Stomach smooth muscle (tissue), 2 donors: ENCODE data around the gene JAK3.
"Not testable (repeated sequence)": the region's sequence is repeated elsewhere in the genome, so short reads cannot be mapped to it uniquely, and the experiment has no call there.

ENCODE experiments used
- H3K27ac ChIP-seq: one replicate; pipeline ENCODE4 v1.7.0; 2013; ENCODE audit warnings: mild to moderate bottlenecking, low read length, inconsistent platforms
- H3K27me3 ChIP-seq, 2 donors: one replicate each; pipeline ENCODE4 v1.7.0; 2013; ENCODE audit warnings: low read length in 2 of 2; ENCODE audit not compliant: insufficient read depth in 2 of 2, control insufficient read depth in 1 of 2
- H3K36me3 ChIP-seq, 2 donors: one replicate each; pipeline ENCODE4 v1.7.0; 2013; ENCODE audit warnings: low read length in 2 of 2; ENCODE audit not compliant: control insufficient read depth in 2 of 2, insufficient read depth in 2 of 2
- H3K4me1 ChIP-seq: one replicate; pipeline ENCODE4 v1.7.0; 2013; ENCODE audit warnings: low read length; ENCODE audit not compliant: control insufficient read depth, insufficient read depth
- H3K4me3 ChIP-seq, 2 donors: one replicate each; pipeline ENCODE4 v1.7.0; 2013; ENCODE audit warnings: low read length in 2 of 2
- H3K9ac ChIP-seq, 2 donors: one replicate each; pipeline ENCODE4 v1.7.0; 2013; ENCODE audit warnings: low read length in 2 of 2, mild to moderate bottlenecking in 1 of 2
- H3K9me3 ChIP-seq, 2 donors: one replicate each; pipeline ENCODE4 v1.7.0; 2013; ENCODE audit warnings: low read length in 2 of 2; ENCODE audit not compliant: control insufficient read depth in 2 of 2
- donor health status: healthy.
- donor health status: Pancreatic carcinoma.

The JAK3 gene

DNA sequence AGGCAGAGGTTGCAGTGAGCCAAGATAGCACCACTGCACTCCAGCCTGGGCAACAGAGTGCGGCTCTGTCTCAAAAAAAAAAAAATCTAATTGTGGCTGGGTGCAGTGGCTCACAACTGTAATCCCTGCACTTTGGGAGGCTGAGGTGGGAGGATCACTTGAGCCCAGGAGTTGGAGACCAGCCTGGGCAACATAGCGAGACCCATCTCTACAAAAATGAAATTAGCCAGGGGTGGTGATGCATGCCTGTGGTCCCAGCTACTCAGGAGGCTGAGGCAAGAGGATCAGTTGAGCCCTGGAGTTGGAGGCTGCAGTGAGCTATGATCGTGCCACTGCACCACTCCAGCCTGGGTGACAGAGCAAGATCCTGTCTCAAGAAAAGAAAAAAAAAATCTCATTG is 49.2 kb downstream of the JAK3 start:
- H3K27ac ChIP-seq, H3K36me3 ChIP-seq, H3K4me1 ChIP-seq, H3K4me3 ChIP-seq, H3K9me3 ChIP-seq, H3K9ac ChIP-seq: not testable (repeated sequence)
- H3K27me3 ChIP-seq = peaks cover 30 to 32% of the 10 kb centered on the region in 2 donors

DNA sequence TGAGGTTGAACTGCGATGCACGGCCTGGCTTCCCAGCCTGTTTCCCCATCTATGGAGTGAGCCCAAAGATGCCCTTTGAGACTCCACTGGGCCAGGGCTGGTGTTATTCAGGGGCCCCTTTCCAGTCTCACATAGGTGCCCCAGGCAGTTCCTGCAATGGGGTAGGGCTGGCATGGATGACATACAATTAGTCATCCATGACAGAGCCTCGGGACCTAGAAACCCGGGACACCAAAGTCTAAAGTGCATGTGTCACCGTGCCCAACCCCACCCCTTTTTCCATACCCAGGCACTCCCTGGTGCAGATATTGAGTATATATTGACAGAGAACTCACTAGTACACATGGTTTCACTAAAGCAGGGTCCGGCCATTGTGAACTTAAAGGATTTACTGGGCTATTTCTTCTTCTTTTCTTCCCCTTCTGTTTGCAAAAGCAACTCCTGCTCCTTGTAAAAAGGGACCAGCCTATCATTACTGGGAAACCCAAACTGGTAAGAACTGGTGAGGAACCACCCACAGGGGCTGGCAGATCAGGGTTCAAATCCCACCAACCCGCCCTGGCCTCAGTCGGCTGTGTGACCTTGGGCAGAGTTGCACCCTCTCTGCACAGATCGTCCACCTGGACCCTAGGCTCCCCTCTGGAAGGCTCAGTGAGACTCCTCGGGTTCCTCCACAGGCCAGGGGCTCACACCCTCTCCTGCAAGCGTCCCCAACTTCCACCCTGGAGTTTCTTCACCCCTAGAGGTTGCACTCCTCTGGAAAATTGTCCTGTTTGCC is 50.2 kb downstream of the JAK3 start:
- Histone ChIP-seq H3K4me1 (no peaks in the 10 kb centered on the region), H3K9ac (no peak overlapping the region), H3K36me3 (no peaks in the 10 kb centered on the region), H3K27ac (no peak overlapping the region), H3K27me3 (peaks cover 29 to 36% of the 10 kb centered on the region in 2 donors), H3K4me3 (no peak overlapping the region), H3K9me3 (no peaks in the 10 kb centered on the region)

DNA sequence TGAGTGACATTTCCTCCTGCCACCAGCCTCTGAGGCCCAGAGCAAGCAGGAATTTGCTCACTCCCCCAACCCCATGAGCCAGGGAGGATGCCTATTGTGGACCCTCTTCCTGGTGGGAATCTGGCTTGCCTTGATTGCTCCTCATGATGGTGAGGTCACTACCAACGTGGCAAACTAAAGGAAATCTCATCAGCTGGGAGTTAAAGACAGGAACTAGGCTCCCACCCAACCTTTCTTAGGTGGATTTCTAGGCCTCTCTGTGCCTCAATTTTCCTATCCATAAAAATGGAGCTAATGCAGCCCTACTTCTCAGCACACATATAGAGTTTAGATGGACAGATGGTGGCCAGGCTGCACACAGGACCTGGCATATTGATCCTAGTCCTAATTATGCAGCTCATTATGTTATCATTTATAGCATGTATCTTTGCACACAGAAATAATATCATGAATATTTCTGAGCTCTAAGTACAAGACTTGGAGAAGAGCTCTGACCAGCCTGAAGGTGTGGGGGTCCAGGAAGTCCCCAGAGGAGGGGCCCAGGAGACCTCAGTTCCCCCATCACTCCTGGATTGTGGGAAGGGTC is 50.9 kb downstream of the JAK3 start:
- no peak overlapping the region for H3K27ac ChIP-seq
- H3K4me1 ChIP-seq = no peaks in the 10 kb centered on the region
- H3K36me3 ChIP-seq = no peaks in the 10 kb centered on the region
- H3K4me3 ChIP-seq = no peak overlapping the region
- H3K27me3 ChIP-seq = peaks cover 29 to 36% of the 10 kb centered on the region in 2 donors
- H3K9me3 ChIP-seq = no peaks in the 10 kb centered on the region
- no peak overlapping the region for H3K9ac ChIP-seq

DNA sequence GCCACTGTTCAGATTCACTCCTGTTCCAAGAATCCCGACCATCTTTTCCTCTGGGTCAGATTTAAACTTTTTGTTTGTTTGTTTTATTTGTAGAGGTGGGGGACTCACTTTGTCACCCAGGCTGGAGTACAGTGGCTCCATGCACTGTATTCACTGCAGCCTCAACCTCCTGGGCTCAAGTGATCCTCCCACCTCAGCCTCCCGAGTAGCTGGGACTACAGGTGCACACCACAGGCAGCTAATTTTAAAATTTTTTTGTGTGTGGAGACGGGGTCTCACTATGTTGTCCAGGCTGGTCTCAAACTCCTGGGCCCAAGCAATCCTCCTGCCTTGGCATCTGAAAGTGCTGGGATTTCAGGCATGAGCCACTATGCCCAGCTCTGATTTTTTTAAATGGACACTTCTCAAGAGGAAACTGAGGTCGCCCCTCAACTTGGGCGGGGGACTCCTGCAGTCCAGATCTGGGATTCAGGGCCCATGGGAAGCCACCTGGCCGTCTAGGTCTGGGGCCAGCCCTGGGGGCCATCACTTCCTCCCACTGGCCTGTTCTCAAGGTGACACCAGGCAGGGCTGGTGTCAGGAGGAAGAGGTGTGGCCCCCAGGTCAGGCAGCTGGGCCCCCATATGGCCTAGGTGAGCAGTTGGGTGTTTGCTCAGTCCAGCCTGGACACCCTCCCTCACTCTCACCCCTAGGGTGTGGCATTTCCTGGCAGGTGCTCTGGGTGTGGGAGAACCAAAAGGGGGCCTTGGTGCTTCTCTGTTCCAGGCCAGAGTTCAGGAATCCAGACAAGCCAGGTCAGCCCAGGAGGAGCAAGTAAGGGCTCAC is 51.6 kb downstream of the JAK3 start:
- H3K36me3 ChIP-seq = no peaks in the 10 kb centered on the region
- no peak overlapping the region for H3K27ac ChIP-seq
- no peak overlapping the region for H3K4me3 ChIP-seq
- H3K27me3 ChIP-seq = peaks cover 29 to 36% of the 10 kb centered on the region in 2 donors
- H3K9ac ChIP-seq = no peak overlapping the region
- no peaks in the 10 kb centered on the region for H3K4me1 ChIP-seq
- no peaks in the 10 kb centered on the region for H3K9me3 ChIP-seq

DNA sequence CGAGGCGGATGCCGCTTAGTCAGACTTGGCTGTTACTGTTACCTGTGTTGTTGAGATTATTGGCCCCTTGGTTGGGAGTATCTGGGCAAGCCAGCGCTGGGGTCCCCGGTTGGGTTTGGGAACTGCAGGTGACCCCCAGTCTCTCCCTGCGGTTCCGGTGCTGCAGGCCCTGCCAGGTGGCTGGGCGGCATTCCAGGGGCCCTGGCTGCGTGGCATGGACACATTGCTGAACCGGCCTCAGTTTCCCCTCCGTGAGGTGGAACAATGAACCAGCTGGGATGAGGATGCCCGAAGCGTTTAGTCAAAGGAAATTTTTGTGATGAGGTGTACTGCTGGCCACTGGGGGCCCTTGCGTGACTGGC is 52.3 kb downstream of the JAK3 start:
- Histone ChIP-seq H3K9me3 (no peaks in the 10 kb centered on the region), H3K4me1 (no peaks in the 10 kb centered on the region), H3K27ac (no peak overlapping the region), H3K27me3 (peaks cover 29 to 36% of the 10 kb centered on the region in 2 donors), H3K4me3 (no peak overlapping the region), H3K36me3 (no peaks in the 10 kb centered on the region), H3K9ac (no peak overlapping the region)

- Histone ChIP-seq H3K9ac (no peak within 1 kb of the TSS), H3K9me3 (no peaks in the 10 kb centered on the region), H3K4me3 (no peak within 1 kb of the TSS), H3K27me3 (peaks cover 29 to 36% of the 10 kb centered on the region in 2 donors), H3K27ac (no peak within 1 kb of the TSS), H3K4me1 (no peaks in the 10 kb centered on the region), H3K36me3 (no peaks in the 10 kb centered on the region)
Measured at GRCh38 chr19:17794731-17795494, 52.9 kb downstream of the JAK3 start, which contains the start of gene B3GNT3. B3GNT3 (plus strand) TSS chr19:17795138; CDS start chr19:17807808, 12,670 bp downstream.

GRCh38 chr19:17794412-17794730 is 53.4 kb downstream of the JAK3 start:
- no peak overlapping the region for H3K9ac ChIP-seq
- H3K4me3 ChIP-seq = no peak overlapping the region
- no peaks in the 10 kb centered on the region for H3K4me1 ChIP-seq
- H3K36me3 ChIP-seq = no peaks in the 10 kb centered on the region
- H3K27ac ChIP-seq = no peak overlapping the region
- H3K9me3 ChIP-seq = no peaks in the 10 kb centered on the region
- peaks cover 29 to 36% of the 10 kb centered on the region in 2 donors for H3K27me3 ChIP-seq

- no peaks in the 10 kb centered on the region for H3K9me3 ChIP-seq
- H3K36me3 ChIP-seq = no peaks in the 10 kb centered on the region
- H3K4me1 ChIP-seq = no peaks in the 10 kb centered on the region
- H3K27ac ChIP-seq = no peak overlapping the region
- H3K4me3 ChIP-seq = no peak overlapping the region
- peaks cover 20% of the 10 kb centered on the region in 2 donors for H3K27me3 ChIP-seq
- H3K9ac ChIP-seq = no peak overlapping the region
Measured at GRCh38 chr19:17790059-17790780, 57.6 kb downstream of the JAK3 start.

- Histone ChIP-seq H3K36me3 (no peaks in the 10 kb centered on the region), H3K9ac (no peak overlapping the region), H3K4me1 (peaks cover 4% of the 10 kb centered on the region), H3K4me3 (no peak overlapping the region), H3K27ac (no peak overlapping the region), H3K9me3 (no peaks in the 10 kb centered on the region), H3K27me3 (peaks cover 4 to 6% of the 10 kb centered on the region in 2 donors)
Measured at GRCh38 chr19:17788632-17789031, 59.1 kb downstream of the JAK3 start.
